HEK293 (cell line): ENCODE data around the gene EEF1AKMT3.

Experiments used
- GLIS1 ChIP-seq: fragments of 450-650 bp; formaldehyde crosslinking; IDR thresholded peaks from 2 replicates; pipeline ENCODE4 v1.5.1; 2016; ENCODE audit warnings: missing biosample characterization, missing genetic modification characterization
- IKZF3 ChIP-seq: fragments of 450-650 bp; IDR thresholded peaks from 2 replicates; pipeline ENCODE4 v1.5.0; 2018; ENCODE audit warnings: missing biosample characterization, mild to moderate bottlenecking, missing genetic modification characterization, moderate library complexity
- KLF10 ChIP-seq: fragments of 450-650 bp; IDR thresholded peaks from 2 replicates; pipeline ENCODE4 v1.5.1; 2018; ENCODE audit warnings: missing biosample characterization, mild to moderate bottlenecking, missing genetic modification characterization
- WT1 ChIP-seq: fragments of 450-650 bp; formaldehyde crosslinking; IDR thresholded peaks from 2 replicates; pipeline ENCODE4 v1.5.1; 2016; ENCODE audit warnings: missing biosample characterization, missing genetic modification characterization
- ZFP3 ChIP-seq: fragments of 450-650 bp; formaldehyde crosslinking; IDR thresholded peaks from 2 replicates; pipeline ENCODE4 v1.5.1; 2016; ENCODE audit warnings: low read depth, missing biosample characterization, missing genetic modification characterization
- ZFP41 ChIP-seq: fragments of 450-650 bp; formaldehyde crosslinking; IDR thresholded peaks from 2 replicates; pipeline ENCODE4 v1.5.1; 2016; ENCODE audit warnings: missing biosample characterization, missing genetic modification characterization, borderline replicate concordance
- ZNF112 ChIP-seq: fragments of 450-650 bp; formaldehyde crosslinking; IDR thresholded peaks from 2 replicates; pipeline ENCODE4 v1.5.0; 2017; ENCODE audit warnings: missing biosample characterization, missing genetic modification characterization
- ZNF146 ChIP-seq: fragments of 450-650 bp; formaldehyde crosslinking; IDR thresholded peaks from 2 replicates; pipeline ENCODE4 v1.5.1; 2016; ENCODE audit warnings: missing biosample characterization, missing genetic modification characterization
- ZNF174 ChIP-seq: fragments of 450-650 bp; formaldehyde crosslinking; IDR thresholded peaks from 2 replicates; pipeline ENCODE4 v1.5.0; 2017; ENCODE audit warnings: missing biosample characterization, mild to moderate bottlenecking, missing genetic modification characterization
- ZNF274 ChIP-seq, 2 experiments: fragments of 200-500 bp in 1 of 2; fragments of 450-650 bp in 1 of 2; sonication (Bioruptor generic) in 1 of 2; formaldehyde crosslinking in 1 of 2; IDR thresholded peaks; 2 replicates each; pipeline versions ENCODE4 v1.5.1 to v1.6.1; 2014 to 2016; ENCODE audit warnings: borderline replicate concordance in 1 of 2, inconsistent platforms in 1 of 2, low read length in 1 of 2, missing biosample characterization in 1 of 2, missing genetic modification characterization in 1 of 2
- ZNF292 ChIP-seq: fragments of 450-650 bp; formaldehyde crosslinking; IDR thresholded peaks from 2 replicates; pipeline ENCODE4 v1.5.1; 2016; ENCODE audit warnings: low read depth, missing biosample characterization, missing genetic modification characterization, borderline replicate concordance
- ZNF610 ChIP-seq: fragments of 450-650 bp; formaldehyde crosslinking; IDR thresholded peaks from 2 replicates; pipeline ENCODE4 v1.5.1; 2016; ENCODE audit warnings: missing biosample characterization, missing genetic modification characterization, borderline replicate concordance
- ZNF660 ChIP-seq: fragments of 450-650 bp; IDR thresholded peaks from 2 replicates; pipeline ENCODE4 v1.5.1; 2018; ENCODE audit warnings: missing biosample characterization, mild to moderate bottlenecking, missing genetic modification characterization
- TF ChIP-seq, protein P1 (sequence below): fragments of 450-650 bp; formaldehyde crosslinking; IDR thresholded peaks from 2 replicates; pipeline ENCODE4 v1.5.1; 2016; ENCODE audit warnings: missing biosample characterization, missing genetic modification characterization

DNA sequence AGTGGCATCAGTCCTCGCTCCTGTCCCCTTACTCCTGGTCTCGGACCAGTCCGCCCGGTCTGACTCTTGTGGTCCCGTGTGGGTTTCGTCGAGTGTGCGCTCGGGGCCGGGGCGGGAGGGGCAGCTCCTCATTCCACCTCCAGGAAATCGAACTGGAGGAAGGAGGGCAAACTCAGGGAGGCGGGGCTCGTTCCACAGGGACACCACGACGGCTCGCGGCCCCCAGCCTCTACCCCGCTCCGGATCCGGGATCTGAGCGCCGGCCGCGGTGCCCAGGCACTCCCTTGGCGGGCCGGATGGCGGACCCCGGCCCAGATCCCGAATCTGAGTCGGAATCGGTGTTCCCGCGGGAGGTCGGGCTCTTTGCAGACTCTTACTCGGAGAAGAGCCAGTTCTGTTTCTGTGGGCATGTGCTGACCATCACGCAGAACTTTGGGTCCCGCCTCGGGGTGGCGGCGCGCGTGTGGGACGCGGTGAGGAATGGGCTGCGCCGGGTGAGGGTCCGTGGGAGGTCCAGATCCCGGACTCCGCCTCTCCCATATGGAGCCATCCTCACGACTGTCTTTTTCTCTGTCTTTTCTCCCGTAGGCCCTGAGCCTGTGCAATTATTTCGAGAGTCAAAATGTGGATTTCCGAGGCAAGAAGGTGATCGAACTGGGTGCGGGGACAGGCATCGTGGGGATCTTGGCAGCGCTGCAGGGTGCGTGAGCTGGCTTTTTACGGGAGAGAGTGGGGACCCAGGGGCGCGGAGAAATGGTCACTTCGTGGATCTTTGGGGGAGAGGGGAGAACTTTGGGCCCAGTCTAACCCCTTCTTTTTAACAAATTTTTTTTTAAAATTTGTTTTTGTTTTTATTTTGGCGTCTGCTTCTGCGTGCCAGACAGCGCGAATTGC lies at the start of gene EEF1AKMT3:
- TF ChIP-seq ZNF292 (tag by site-specific recombination), result no peak
- TF ChIP-seq ZFP41 (tag by site-specific recombination), result no peak
- no peak for TF ChIP-seq ZNF174 (tag by site-specific recombination)
- TF ChIP-seq, protein P1, sequence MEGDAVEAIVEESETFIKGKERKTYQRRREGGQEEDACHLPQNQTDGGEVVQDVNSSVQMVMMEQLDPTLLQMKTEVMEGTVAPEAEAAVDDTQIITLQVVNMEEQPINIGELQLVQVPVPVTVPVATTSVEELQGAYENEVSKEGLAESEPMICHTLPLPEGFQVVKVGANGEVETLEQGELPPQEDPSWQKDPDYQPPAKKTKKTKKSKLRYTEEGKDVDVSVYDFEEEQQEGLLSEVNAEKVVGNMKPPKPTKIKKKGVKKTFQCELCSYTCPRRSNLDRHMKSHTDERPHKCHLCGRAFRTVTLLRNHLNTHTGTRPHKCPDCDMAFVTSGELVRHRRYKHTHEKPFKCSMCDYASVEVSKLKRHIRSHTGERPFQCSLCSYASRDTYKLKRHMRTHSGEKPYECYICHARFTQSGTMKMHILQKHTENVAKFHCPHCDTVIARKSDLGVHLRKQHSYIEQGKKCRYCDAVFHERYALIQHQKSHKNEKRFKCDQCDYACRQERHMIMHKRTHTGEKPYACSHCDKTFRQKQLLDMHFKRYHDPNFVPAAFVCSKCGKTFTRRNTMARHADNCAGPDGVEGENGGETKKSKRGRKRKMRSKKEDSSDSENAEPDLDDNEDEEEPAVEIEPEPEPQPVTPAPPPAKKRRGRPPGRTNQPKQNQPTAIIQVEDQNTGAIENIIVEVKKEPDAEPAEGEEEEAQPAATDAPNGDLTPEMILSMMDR (tag by site-specific recombination), result no peak
- no peak for TF ChIP-seq ZNF660 (tag by site-specific recombination)
- no peak for TF ChIP-seq ZNF112
- peak; percentile 57 for TF ChIP-seq GLIS1 (tag by site-specific recombination)
- TF ChIP-seq ZFP3, result no peak
- TF ChIP-seq IKZF3 (tag by site-specific recombination), result no peak
- no peak for TF ChIP-seq ZNF146 (tag by site-specific recombination)
- TF ChIP-seq WT1 (tag by site-specific recombination), result no peak; the same call in 1 of the 2 replicates
- no peak for TF ChIP-seq KLF10
- no peak for TF ChIP-seq ZNF610
- no peak for TF ChIP-seq ZNF274 (IDR thresholded peaks at IDR 0.05; ENCODE audit: low read length)
- no peak for TF ChIP-seq ZNF274 (tag by site-specific recombination; IDR thresholded peaks at IDR 0.05; ENCODE audit: borderline replicate concordance)
